GM19240 (cell line): ENCODE results near the gene TMEM132E.

Source experiments
- DNase-seq: peaks from one replicate; pipeline ENCODE4 v3.0.0; 2011; ENCODE audit warnings: low spot score; ENCODE audit not compliant: insufficient read length

TMEM132E gene

DNA sequence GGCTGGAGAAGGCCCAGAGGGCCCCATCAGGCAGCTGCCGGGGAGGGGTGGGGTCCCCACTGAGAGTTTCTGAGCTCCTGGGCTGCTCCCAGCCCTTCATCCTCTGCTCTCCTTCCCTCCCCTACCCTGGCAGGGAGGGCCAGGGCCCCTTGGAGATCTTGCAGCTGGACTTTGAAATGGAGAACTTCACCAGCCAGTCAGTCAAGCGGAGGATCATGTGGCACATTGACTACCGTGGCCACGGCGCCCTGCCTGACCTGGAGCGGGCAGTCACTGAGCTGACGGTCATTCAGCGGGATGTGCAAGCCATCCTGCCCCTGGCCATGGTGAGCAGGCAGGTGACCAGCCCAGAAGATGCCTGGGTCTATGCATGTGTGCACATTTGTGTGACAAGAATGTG is 49.5 kb downstream of the TMEM132E start:
- DNase-seq: no peak

DNA sequence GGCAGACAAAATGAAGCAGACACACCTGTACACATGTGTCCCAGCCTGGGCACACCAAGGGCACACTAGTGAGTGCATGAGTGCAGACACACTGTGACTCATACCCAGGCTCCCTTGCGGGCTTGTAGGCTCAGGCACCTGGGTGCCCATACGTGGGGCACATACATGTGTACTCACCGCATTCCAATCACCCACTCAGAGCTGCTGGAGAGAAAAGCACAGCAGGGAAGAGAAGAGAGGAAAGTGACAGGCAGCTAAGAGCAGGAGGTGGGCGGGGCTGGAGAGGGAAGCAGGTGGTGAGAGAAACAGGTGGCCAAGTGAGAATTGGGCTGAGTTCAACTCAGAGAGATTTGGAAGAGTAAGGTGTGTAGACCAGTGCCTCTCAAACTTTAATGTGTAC is 54.0 kb downstream of the TMEM132E start:
- no peak for DNase-seq

DNA sequence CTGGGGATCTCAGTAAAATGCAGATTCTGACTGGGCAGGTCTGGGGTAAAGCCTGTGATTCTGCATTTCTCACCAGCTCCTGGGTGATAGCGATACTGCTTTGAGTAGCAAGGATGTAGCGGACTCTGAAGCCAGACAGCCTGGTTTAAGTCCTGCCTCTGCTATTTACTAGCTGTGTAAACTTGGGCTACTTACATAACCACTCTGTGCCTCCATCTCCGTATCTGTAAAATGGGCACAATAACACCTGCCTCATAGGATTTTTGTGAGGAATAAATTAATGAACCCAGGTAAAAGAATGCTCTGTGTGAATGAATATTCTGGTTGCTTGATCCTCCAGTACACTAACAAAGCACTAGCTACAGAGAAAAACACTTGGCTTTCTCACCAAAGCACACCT is 54.4 kb downstream of the TMEM132E start:
- DNase-seq: no peak

DNA sequence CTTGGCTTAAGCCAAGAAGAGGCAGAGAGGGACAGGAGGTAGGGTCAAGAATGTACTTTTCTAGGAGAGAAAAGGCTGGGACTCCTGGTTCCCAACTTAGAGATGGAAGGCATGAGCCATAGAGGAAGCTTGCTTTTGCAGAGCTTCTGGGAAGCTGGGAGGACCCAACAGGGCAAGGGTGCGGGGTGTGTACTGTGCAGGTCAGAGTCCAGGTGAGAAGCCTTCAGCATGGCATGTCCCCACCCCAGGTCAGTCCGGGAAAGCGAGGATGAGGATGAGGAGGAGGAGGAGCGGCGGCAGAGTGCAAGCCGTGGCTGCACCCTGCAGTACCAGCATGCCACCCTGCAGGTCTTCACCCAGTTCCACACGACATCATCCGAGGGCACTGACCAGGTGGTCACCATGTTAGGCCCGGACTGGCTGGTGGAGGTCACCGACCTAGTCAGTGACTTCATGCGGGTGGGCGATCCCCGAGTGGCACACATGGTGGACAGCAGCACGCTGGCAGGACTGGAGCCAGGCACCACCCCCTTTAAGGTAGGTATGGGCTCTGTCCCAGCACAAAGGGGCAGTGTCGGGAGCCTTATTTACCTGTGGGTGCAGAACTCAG is 55.3 kb downstream of the TMEM132E start:
- DNase-seq: no peak

DNA sequence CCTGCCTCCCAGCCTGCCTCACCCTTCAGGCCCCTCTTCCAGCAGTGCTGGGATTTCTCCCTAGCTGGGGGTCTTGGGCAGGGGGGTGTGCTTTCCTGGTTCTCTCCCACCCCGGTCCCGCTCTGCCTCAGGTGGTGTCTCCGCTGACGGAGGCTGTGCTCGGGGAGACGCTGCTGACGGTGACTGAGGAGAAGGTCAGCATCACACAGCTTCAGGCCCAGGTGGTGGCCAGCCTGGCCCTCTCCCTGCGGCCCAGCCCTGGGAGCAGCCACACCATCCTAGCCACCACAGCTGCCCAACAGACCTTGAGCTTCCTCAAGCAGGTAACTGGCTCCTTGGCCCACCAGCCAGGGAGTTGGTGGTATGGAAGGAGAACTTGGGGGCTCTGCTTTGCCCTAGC is 56.5 kb downstream of the TMEM132E start:
- no peak for DNase-seq

DNA sequence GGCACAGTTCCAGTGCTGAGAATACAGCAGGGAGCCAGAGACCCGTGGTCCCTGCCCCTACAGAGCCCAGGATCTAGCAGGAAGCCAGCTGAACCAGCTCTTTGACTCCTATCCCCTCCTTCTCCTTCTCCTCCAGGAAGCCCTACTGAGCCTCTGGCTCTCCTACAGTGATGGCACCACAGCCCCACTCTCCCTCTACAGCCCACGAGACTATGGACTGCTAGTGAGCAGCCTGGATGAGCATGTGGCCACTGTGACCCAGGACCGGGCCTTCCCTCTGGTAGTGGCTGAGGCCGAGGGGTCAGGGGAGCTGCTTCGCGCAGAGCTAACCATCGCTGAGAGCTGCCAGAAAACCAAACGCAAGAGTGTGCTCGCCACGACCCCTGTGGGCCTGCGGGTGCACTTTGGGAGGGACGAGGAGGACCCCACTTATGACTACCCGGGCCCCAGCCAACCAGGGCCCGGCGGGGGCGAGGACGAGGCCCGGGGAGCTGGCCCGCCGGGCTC is 57.7 kb downstream of the TMEM132E start:
- DNase-seq: no peak

DNA sequence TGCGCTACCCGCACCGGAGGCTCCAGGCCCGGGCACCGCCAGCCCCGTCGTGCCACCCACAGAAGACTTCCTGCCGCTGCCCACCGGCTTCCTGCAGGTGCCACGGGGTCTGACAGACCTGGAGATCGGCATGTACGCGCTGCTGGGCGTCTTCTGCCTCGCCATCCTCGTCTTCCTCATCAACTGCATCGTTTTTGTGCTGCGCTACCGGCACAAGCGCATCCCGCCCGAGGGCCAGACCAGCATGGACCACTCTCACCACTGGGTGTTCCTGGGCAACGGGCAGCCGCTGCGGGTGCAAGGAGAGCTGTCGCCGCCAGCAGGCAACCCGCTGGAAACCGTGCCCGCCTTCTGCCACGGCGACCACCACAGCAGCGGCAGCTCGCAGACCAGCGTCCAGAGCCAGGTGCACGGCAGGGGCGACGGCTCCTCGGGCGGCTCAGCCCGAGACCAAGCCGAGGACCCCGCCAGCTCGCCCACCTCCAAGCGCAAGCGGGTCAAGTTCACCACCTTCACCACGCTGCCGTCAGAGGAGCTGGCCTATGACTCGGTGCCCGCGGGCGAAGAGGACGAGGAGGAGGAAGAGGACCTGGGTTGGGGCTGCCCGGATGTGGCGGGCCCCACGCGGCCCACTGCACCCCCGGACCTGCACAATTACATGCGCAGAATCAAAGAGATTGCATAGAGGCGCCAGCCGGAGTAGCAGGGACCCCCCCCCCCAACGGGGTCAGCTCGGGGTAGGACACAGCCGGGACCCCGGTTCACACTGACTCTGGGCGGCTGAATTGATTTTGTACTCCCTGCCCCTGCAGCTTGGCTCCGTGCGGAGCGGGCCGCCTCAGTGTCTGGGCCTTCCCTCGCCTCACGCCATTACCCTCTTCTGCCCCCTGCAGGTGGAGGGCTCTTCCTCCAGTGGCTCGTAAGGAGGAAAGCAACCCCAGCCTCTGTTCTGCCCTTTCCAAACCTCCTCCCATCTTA is 58.5 kb downstream of the TMEM132E start:
- DNase-seq: peak; percentile 78

DNA sequence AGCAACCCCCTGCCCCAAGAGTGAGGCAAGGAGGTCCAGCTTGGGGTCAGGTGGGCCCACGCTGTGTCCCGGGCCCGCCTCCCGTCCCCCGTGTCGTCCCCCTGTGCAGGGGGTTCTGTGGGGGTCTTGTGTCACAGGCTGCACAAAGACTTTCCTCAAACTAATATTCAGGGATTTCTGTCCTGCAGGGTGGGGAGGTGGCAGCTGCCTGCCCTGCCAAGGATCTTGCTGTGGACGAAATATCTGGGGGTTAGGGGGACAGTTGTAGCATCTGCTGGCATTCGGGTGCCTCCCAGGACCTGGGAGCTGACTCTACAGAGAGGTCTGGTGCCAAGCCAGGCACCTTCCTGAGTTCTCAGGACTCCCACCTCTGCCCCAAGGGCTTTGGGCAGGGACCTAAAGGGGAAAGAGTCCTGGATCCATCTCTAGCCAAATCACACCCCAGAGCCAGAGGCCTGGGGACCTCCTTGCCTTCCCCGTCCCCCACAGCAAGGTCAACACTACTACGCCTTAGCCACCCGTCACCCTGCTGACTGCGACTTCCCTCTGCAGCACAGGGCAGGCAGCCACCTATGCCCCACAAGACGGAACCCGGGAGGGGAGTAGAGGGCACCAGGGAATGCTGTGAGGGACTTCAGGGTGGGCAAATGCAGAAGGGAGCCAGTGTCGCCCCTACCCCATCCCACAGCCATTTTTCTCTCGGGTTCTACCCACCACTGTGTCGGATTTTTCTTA is 59.3 kb downstream of the TMEM132E start:
- no peak for DNase-seq

DNA sequence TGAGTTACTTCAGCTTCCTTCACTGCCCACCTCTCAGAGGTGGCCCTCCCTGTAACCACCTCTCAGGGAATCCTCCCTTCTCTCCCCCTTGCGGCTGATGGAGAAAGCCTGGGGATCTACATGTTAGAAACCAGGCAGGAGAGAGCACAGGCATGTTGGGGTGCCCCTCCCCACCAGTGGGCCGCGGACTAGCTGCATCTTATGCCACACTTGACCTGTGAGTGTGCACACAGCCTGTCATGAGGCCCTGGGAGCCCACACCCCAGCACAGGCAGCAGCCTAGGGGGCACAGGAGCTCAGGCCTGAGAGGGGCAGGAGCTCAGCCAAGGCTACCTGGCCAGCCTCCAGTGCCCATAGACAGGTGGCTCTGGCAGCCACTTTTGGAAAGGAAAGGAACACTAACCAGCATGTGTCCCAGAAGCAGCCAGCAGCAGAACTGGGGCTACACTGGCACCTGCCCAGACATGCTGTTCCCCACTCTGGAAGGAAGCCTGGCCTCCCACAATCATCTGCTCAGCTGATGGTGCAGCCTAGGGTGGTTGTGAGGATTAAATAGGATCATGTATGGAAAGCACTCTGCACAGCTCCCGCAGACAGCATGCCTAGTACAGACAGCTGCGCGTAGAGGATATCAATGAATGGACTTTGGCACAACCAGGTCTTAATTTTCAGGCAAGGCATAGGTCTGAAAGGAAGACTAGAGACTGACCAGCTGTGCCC is 60.5 kb downstream of the TMEM132E start:
- DNase-seq: no peak

DNA sequence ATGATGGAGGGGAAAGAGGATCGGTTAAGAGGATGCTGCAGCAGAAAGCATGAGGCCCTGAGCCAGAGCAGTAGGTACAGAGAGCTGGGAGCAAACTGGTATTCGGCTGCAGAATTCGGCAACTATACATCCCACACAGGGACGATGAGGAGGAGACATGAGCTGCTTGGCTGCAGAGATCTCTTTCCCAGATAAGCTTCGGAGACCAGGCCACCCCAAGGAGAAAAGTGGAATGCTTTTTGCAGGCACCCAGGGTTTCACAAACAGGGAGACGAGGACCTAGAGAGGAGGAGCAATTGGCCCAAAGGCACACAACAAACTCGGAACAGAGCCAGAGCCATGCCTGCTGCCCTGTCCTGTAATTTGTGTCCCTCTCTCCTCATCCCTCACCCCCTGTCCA is 62.0 kb downstream of the TMEM132E start:
- DNase-seq: no peak

DNA sequence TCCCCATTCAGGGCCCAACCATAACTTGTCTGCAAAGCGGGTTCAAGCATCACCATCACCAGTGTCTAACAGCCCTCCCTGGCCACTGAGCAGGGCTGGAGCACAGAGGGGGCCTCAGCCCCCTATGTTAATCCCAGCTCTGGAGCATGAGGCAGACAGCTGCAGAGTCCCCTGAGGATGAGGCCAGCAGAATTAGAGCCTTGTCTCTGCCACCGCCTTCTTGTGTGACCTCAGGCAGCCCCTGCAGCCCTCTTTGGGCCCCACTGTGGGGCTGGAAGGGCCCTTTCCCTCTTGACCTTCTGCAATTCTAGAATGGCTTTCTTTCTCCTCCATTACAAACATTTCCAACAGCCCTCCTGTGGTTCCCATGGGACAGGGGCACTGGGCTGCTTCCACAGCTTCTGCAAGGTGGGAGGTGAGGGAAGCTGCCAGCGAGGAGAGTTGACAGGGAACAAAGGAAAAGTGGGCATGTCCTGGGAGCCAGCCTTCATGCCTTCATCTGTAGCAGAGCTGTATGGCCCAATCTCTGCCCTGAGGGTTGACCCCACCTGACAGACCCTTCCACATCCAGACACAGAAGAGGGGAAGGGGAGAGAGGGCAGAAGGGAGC is 65.7 kb downstream of the TMEM132E start:
- DNase-seq: no peak

DNA sequence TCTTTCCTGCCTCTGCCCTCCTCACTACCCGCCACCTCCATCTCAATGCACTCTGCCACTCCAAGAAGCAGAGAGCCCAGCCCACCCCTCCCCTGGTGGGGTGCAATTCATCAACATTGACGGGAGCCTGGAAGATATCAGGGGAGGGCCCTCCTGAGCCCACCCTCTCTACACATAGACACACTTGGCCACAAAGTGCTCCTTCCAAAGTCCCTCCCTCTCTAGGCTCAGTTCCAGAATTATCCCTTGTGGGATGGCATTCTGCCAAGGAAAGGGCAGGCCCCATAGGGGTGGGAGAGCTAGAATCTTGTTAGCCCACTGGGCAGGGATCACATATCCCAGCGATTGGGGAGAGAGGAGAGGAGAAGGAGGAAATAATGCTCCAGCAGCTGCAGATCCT is 66.2 kb downstream of the TMEM132E start:
- DNase-seq: no peak

DNA sequence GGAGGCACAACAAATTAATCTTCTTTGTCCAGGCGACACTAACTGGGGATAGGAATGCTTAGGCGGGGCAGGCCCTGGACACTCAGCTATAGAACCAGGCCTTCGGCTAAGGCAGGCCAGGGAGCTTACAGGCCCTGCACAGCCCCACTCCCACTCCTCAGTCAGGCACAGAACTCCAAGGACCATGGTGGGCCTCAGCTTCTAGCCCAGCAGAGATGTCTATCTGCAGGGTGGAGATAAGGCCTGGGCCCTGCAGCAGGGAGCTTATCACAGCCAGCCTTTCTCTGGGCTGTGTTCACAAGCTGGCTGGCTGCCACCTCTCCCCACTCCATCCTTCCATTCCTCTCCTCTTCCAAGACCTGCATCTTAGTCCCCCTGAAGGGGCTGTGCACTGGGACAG is 68.1 kb downstream of the TMEM132E start:
- DNase-seq: no peak

DNA sequence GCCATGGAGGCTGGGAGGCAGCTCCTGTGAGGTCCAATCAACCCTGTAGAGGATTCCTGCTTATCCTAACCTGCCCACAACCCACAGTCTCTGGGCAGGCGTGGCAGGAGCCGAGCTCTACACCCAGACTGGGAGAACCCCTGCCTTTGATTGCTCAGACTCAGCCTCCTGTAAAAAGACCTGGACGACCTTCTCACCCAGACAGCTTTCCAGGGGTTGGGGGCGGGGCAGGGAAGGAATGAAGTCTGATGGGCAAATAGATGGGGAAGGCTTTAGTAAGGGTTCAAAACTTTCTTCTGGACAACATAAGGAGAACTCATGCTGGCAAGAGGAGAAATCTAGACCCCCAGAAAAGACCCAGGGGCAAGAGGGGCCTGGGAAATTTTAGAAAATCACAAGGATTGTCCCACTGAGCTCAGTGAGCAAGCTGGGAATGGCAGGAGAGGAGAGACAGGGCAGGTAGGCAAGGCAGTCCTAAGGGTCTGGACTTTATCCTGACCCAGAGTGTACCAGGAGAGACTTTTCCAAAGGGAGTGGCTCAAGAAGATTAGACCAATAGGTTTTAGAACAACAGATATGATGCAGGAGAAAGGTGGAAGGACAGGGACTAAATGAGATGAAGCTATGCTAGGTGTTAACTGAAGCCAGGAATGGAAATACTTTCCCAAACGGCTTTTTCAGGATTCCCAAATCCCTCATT is 70.8 kb downstream of the TMEM132E start:
- DNase-seq: no peak

DNA sequence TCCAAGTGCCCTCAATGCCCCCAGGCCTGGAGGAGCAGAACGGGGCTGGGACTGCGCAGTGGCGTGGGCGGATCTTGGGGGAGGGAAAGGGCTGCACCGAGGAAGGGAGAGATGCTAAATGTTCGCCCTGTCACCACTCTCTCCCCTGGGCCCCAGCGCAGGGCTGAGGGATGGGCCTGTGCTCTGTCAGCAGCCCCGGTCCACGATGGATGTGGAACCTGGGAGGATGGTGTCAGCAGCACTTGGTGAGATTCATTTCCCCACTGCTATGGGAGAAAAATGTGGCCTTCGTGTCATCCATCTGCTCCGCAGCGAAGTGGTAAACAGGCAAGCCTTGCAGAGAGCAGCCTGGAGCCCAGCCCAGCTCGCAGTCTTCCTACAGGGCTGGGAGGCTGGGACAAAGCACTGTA is 72.0 kb downstream of the TMEM132E start:
- DNase-seq: no peak

DNA sequence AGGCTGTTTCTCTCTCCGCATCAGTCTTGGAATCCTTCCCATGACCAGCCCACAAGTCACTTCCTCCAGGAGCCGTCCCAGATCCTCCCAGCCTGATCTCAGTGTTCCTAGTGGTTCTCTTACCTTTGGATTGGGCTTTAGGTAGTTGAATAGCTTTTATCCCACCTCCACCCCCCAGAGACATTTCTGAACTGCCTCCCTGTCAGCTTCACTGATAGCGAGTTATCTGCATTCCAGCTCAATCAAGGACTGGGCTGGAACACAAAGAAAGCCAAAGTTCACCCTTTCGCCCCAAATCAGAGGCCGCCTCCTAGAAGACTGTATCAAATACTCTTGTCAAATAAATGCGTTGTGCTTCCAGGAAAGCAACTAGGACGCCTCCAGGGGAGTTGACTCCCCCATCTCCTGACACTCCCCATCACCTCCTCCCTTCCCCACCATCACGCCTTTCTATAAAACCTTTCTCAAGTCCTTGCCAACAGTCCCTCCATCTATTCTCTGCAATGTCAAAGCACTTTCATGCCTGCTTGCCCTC is 72.7 kb downstream of the TMEM132E start:
- DNase-seq: no peak

DNA sequence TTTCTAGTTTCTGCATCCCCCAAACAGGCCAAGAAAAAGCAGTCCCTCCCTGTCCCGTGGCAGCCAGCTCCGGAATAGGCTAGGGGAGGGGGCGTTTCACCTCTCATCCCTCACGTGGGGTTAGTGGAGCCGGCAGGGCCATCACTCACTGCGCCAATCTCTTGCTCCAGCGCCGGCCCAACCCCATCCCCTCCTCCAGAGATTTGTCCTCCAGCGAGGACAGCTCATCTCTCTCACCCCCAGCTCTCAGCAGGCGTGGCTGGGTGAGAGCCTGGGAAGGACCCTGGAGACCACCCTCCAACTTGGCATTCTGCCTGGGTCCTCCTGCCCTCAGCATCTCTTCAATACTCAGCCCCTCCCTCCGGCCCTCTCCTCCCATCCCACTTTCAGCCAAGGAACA is 74.1 kb downstream of the TMEM132E start:
- DNase-seq: no peak

DNA sequence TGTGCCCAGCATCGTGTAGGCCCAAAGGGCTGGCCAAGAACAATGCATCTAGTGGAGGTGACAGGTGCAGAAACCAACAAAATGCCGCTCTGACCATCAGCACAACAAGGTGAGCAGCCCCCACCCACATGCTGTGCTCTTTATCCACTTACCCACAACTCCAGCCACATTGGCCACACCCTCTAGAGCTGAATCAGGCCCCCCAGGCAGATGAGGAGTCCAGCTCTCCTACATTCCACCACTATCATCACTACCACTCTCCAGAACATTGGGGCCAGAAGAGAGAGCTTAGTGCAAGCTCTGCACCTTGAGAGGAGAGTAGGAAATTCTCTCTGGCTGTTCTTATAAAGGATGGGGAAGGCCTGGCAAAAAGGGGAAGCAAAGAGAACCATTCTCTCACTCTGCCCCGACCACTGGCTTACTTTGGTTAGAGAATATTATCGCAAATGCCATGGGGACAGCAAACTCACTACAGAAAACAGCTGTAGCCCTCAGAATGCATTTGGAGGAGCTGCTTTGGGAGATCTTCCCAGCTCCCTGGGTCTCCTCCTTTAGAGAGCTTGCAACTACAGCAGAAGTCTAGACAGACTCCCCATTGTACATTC is 75.0 kb downstream of the TMEM132E start:
- DNase-seq: no peak

DNA sequence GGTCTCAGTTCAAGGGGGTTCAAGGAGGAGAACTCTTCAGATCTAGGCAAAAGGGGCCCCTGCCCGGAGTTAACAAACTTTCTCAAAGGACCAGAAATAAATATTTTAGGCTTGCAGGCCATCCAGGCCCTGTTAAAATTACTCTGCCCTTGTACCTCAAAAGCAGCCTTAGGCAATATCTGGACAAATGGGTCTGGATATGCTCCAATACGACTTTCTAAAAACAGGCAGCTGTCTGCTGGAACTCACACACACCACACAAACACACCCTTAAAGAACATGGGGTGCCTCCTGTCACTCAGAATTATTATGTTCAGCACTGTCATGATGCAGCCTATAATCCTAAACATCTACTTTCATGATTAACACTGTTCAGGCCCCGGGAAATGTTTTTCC is 75.5 kb downstream of the TMEM132E start:
- no peak for DNase-seq

DNA sequence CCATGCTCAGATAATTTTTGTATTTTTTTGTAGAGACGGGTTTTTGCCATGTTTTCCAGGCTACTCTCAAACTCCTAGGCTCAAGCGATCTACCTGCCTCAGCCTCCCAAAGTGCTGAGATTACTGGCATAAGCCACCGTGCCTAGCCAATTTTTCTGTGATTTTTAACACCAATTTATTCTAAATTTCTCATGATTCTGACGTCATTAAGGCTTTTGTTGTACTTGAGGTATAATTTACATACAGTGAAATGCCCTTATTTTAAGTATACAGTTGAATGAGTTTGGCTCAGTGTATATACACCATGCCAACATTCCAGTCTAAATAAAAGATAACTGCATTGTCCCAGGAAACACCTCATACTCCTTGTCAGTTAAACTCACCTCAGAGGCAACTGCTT is 77.4 kb downstream of the TMEM132E start:
- DNase-seq: no peak
